ENCODE data around the gene CLRN1.

Gene CLRN1

GRCh38 chr3:150887031-150887430 lies 85.5 kb downstream of the CLRN1 start:
- Histone ChIP-seq H3K4me3 (ENCODE audit: low read depth in 1 of 2, low read length in 2 of 2) (no peak overlapping the region), H4K20me1 (ENCODE audit: insufficient read depth, low read length) (no peaks in the 10 kb centered on the region), H3K4me2 (ENCODE audit: insufficient read depth, low read length) (no peak overlapping the region), H3K9ac (ENCODE audit: low read depth, low read length) (no peak overlapping the region), H3K79me2 (ENCODE audit: insufficient read depth, low read length) (no peaks in the 10 kb centered on the region), H3K9me3 (ENCODE audit: insufficient read depth, low read length, severe bottlenecking) (no peaks in the 10 kb centered on the region), H3K27me3 (ENCODE audit: insufficient read depth, low read length, poor library complexity) (peaks cover 18% of the 10 kb centered on the region), H2AFZ (ENCODE audit: low read depth, low read length) (no peak overlapping the region), H3K27ac (ENCODE audit: low read length) (no peak overlapping the region), H3K4me1 (ENCODE audit: insufficient read depth, low read length) (no peaks in the 10 kb centered on the region), H3K36me3 (ENCODE audit: insufficient read depth, low read length) (no peaks in the 10 kb centered on the region)
- no peak for ATAC-seq (ENCODE audit: insufficient read depth, low read depth)
- DNase-seq, result no peak
- TF ChIP-seq EZH2 (IDR thresholded peaks at IDR 0.05; ENCODE audit: borderline replicate concordance, low read depth, low read length, severe bottlenecking) (no peak), CTCF (IDR thresholded peaks at IDR 0.05; ENCODE audit: borderline replicate concordance, extremely low read depth, low read length, poor library complexity, severe bottlenecking) (no peak)

- no peak overlapping the region for H3K4me3 ChIP-seq (ENCODE audit: low read depth in 1 of 2, low read length in 2 of 2)
- H3K27me3 ChIP-seq (ENCODE audit: insufficient read depth, low read length, poor library complexity), result peaks cover 15% of the 10 kb centered on the region
- no peak for ATAC-seq (ENCODE audit: insufficient read depth, low read depth)
- H3K4me2 ChIP-seq (ENCODE audit: insufficient read depth, low read length), result no peak overlapping the region
- no peaks in the 10 kb centered on the region for H3K4me1 ChIP-seq (ENCODE audit: insufficient read depth, low read length)
- TF ChIP-seq EZH2 (IDR thresholded peaks at IDR 0.05; ENCODE audit: borderline replicate concordance, low read depth, low read length, severe bottlenecking), result no peak
- no peak for TF ChIP-seq CTCF (IDR thresholded peaks at IDR 0.05; ENCODE audit: borderline replicate concordance, extremely low read depth, low read length, poor library complexity, severe bottlenecking)
- H3K27ac ChIP-seq (ENCODE audit: low read length), result no peak overlapping the region
- no peaks in the 10 kb centered on the region for H4K20me1 ChIP-seq (ENCODE audit: insufficient read depth, low read length)
- no peak overlapping the region for H3K9ac ChIP-seq (ENCODE audit: low read depth, low read length)
- no peak for DNase-seq
- H2AFZ ChIP-seq (ENCODE audit: low read depth, low read length), result no peak overlapping the region
- no peaks in the 10 kb centered on the region for H3K9me3 ChIP-seq (ENCODE audit: insufficient read depth, low read length, severe bottlenecking)
- no peaks in the 10 kb centered on the region for H3K36me3 ChIP-seq (ENCODE audit: insufficient read depth, low read length)
- no peaks in the 10 kb centered on the region for H3K79me2 ChIP-seq (ENCODE audit: insufficient read depth, low read length)
These were observed 87.0 kb downstream of the CLRN1 start for GRCh38 chr3:150885535-150885934.

- Histone ChIP-seq H3K4me3 (ENCODE audit: low read depth in 1 of 2, low read length in 2 of 2) (no peak overlapping the region), H2AFZ (ENCODE audit: low read depth, low read length) (no peak overlapping the region), H3K9ac (ENCODE audit: low read depth, low read length) (no peak overlapping the region), H3K4me2 (ENCODE audit: insufficient read depth, low read length) (no peak overlapping the region), H3K27me3 (ENCODE audit: insufficient read depth, low read length, poor library complexity) (peaks cover 28% of the 10 kb centered on the region), H3K79me2 (ENCODE audit: insufficient read depth, low read length) (no peaks in the 10 kb centered on the region), H3K27ac (ENCODE audit: low read length) (no peak overlapping the region), H3K36me3 (ENCODE audit: insufficient read depth, low read length) (no peaks in the 10 kb centered on the region), H4K20me1 (ENCODE audit: insufficient read depth, low read length) (no peaks in the 10 kb centered on the region), H3K4me1 (ENCODE audit: insufficient read depth, low read length) (no peaks in the 10 kb centered on the region), H3K9me3 (ENCODE audit: insufficient read depth, low read length, severe bottlenecking) (no peaks in the 10 kb centered on the region)
- ATAC-seq (ENCODE audit: insufficient read depth, low read depth), result no peak
- DNase-seq, result no peak
- no peak for TF ChIP-seq EZH2 (IDR thresholded peaks at IDR 0.05; ENCODE audit: borderline replicate concordance, low read depth, low read length, severe bottlenecking)
- TF ChIP-seq CTCF (IDR thresholded peaks at IDR 0.05; ENCODE audit: borderline replicate concordance, extremely low read depth, low read length, poor library complexity, severe bottlenecking), result no peak
These were observed 93.4 kb downstream of the CLRN1 start for GRCh38 chr3:150878996-150879575.

Measured in DND-41 (cell line).